ENCODE data around the gene RGPD5. TPM values are rescaled to one million over a fixed set of nuclear protein-coding genes. Genes with fewer than 3 reads are reported as not detected.
"Not testable (repeated sequence)": the region's sequence is repeated elsewhere in the genome, so short reads cannot be mapped to it uniquely, and the experiment has no call there.

Gene RGPD5
- total RNA-seq, 1 donor from 2014 or later: 31.4 TPM

DNA sequence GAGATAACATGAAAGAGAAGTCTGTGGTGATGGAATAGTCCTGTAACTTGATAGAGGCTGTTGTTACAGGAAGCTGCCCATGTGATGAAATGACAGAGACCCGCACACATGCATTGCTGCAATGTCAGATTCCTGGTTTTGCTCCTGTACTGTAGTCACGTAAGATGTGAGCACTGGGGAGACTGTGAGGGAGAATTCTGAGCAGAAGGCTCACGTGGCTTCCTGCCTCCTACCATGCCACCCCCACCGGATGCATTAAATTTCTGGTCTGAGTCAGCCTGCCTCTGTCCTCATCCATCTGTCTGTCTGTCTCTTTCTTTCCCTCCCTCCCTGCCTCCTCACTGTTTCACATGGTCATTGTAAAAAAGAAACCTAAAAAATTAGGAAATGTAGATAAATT, 102.1 kb downstream of the RGPD5 start:
- not testable (repeated sequence) for H3K4me1 Mint-ChIP-seq (ENCODE audit: low read depth); H3K27me3 Mint-ChIP-seq (ENCODE audit: low read depth); DNase-seq (ENCODE audit: low spot score); H3K36me3 Mint-ChIP-seq (ENCODE audit: low read depth); H3K9me3 Mint-ChIP-seq (ENCODE audit: low read depth); H3K4me3 Mint-ChIP-seq (ENCODE audit: unreplicated experiment); H3K27ac Mint-ChIP-seq (ENCODE audit: unreplicated experiment)

DNA sequence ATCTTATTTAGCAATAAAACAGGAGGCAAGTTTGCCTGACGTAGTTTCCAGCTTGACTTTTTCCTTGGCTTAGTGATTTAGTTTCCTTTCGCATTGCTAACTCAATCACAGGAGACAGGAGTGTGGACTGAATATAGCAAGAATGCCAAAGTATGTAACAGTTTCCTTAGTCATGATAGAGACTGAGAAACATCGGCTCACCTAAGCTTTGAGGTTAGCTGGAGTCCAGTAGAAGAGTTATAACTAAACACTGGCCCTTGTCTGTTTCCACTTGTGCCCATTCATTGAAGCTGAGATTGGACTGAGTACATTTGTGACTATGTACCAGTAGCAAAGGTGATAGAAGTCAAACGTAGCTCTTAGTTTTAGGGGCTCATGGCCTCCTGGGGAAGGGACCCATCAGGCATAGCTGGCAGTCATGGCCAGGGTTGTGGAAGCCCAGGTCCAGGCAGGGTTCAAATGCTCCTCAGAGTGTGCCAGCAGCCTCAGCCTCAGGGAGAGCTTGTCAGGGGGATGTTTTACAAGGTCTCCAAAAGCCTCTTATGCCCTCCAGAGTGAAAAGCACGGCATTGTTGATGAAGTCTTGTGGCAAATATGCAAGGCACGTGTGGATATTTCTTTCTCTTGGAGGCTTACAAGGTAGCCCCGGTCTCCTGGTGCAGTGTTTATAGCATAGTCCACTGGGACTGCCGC, 103.8 kb downstream of the RGPD5 start:
- H3K36me3 Mint-ChIP-seq (ENCODE audit: low read depth); H3K27ac Mint-ChIP-seq (ENCODE audit: unreplicated experiment); H3K4me1 Mint-ChIP-seq (ENCODE audit: low read depth); DNase-seq (ENCODE audit: low spot score); H3K27me3 Mint-ChIP-seq (ENCODE audit: low read depth); H3K4me3 Mint-ChIP-seq (ENCODE audit: unreplicated experiment); H3K9me3 Mint-ChIP-seq (ENCODE audit: low read depth): not testable (repeated sequence)

DNA sequence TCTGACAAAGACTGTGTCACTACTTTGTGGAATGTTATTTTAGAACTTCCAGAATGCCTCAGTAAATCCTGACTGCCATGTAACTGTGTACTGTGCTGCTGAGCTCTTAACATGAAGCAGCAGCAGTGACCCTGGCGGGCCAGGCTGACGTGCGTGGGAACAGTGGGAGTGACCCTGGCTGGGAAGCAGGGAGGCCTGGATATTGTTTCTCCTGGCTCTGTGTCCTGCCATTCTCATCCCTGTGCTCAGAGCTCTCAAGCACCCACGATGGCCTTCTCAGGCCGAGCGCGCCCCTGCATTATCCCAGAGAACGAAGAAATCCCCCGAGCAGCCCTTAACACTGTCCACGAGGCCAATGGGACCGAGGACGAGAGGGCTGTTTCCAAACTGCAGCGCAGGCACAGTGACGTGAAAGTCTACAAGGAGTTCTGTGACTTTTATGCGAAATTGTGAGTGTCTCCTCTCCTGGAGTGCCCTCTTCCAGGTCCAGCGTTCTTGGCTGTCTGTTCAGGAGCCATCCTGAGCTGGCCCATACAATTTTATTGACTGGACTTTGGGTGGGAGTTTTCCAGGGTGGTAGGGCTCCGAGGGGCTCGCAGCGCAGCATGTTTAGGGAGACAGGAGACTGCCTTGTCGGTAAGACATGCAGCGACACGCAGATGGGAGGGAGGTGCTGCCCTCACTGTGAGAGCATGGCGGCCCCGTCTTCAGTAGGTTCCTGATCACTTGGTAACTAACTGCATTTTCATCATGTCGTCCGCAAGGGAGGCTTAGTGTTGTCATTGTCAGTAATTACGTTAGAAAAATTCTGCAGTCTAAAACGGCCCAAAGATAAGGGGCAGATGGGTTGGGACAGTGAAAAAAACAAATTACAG, 104.6 kb downstream of the RGPD5 start, which contains the start of gene LIMS3:
Gene LIMS3 (plus strand): TSS at position 227 of the 875 bp plus-strand sequence. CDS start 41 bp downstream, at position 268.
- not testable (repeated sequence) for DNase-seq (ENCODE audit: low spot score); H3K4me1 Mint-ChIP-seq (ENCODE audit: low read depth); H3K9me3 Mint-ChIP-seq (ENCODE audit: low read depth); H3K4me3 Mint-ChIP-seq (ENCODE audit: unreplicated experiment); H3K27ac Mint-ChIP-seq (ENCODE audit: unreplicated experiment); H3K36me3 Mint-ChIP-seq (ENCODE audit: low read depth); H3K27me3 Mint-ChIP-seq (ENCODE audit: low read depth)

DNA sequence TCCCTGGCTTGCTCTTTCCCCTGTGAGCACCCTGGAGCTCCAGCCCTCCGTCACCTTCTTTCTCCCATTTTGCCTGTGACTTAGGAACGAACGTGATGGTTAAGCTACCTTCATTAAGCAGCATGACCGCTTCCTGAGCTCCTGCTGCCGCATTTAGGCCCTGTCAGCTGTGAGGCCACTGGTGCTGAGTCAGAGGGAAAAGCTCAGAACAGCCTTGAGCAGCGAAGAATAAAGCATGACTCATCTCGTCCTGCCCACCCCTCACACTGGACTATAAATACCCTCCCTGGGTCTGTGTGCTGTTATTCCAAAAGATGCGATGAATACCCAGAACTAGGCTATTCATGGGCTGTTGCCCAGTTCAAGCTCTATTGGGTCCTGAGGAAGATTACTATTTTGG, 111.7 kb downstream of the RGPD5 start:
- not testable (repeated sequence) for H3K27me3 Mint-ChIP-seq (ENCODE audit: low read depth); H3K36me3 Mint-ChIP-seq (ENCODE audit: low read depth); H3K4me3 Mint-ChIP-seq (ENCODE audit: unreplicated experiment); DNase-seq (ENCODE audit: low spot score); H3K9me3 Mint-ChIP-seq (ENCODE audit: low read depth); H3K4me1 Mint-ChIP-seq (ENCODE audit: low read depth); H3K27ac Mint-ChIP-seq (ENCODE audit: unreplicated experiment)

Other genes starting within 250 kb of the RGPD5 start
- 80.9 to 90.9 TPM (median 86.1 TPM) in 3 replicates for gene SEPTIN10, start 180.3 kb upstream of the RGPD5 start, total RNA-seq
- 13.2 to 14.7 TPM (median 14.2 TPM) in 3 replicates for gene SOWAHC, start 179.9 kb upstream of the RGPD5 start, total RNA-seq
- gene LIMS3, start 104.4 kb downstream of the RGPD5 start, total RNA-seq: 4.7 to 6.2 TPM (median 5.2 TPM) in 3 replicates